Right hindlimb (tissue), 1 donor: ENCODE measurements around the gene STYX.

Experiments
- DNase-seq: peaks from one replicate; pipeline ENCODE4 v3.0.0-alpha.2; 2018

Gene STYX

DNA sequence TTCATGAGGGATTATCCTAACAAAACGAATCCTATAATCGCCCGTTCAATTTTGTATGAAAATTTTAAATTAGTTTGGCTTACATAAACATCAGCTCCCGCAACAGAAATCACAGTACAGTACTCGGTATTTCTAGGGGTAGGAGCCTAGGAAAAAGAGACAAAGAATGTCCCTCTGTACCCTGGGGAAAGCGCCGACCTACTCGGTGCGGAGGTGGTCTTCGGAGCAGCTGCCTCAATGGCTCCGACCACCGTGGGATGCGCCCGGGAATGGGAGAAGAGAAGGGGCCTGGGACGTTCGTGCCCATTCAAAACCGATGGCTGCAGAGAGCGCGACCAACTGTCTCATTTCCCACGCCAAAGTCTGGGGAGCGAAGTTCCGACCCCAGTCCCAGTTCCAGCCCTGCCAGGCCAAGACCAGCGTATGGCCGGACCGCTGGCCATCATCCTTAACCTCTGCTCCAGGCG lies 60.8 kb downstream of the STYX start:
- DNase-seq, result no peak

- peak; percentile 89 for DNase-seq
Observed at GRCh38 chr14:52791223-52792096, 61.5 kb downstream of the STYX start, which contains the start of gene GNPNAT1. Gene GNPNAT1, minus strand, starts transcription at chr14:52791607. Its CDS starts 6,957 bp downstream, at chr14:52784650.

- no peak for DNase-seq
Observed at GRCh38 chr14:52792097-52792415, 62.1 kb downstream of the STYX start.

- no peak for DNase-seq
Observed at GRCh38 chr14:52793061-52793460, 63.1 kb downstream of the STYX start.

GRCh38 chr14:52797653-52798052 lies 67.7 kb downstream of the STYX start:
- DNase-seq, result no peak

DNA sequence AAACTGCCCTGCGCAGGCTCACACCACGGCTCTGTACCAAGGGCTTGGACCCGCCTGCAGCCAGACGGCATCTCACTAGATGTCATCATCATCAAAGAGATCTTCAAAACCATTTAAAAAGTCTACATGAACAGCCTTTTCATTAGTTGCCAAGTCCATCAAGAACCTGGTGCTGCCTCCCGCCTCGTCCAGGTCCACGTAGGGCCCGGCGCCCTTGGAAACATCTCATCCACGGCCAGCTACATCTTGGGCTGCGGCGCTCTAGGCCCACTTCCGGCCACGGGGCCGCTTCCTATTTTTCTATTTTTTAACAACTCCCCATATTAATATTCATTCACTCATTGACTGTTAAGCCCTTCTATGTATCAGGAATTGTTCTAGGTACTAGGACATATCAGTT lies 68.9 kb downstream of the STYX start:
- no peak for DNase-seq

- DNase-seq, result peak; percentile 24
Observed at GRCh38 chr14:52801014-52801712, 71.2 kb downstream of the STYX start.

GRCh38 chr14:52802597-52802996 lies 72.6 kb downstream of the STYX start:
- DNase-seq, result no peak

GRCh38 chr14:52806115-52806514 lies 76.1 kb downstream of the STYX start:
- no peak for DNase-seq

DNA sequence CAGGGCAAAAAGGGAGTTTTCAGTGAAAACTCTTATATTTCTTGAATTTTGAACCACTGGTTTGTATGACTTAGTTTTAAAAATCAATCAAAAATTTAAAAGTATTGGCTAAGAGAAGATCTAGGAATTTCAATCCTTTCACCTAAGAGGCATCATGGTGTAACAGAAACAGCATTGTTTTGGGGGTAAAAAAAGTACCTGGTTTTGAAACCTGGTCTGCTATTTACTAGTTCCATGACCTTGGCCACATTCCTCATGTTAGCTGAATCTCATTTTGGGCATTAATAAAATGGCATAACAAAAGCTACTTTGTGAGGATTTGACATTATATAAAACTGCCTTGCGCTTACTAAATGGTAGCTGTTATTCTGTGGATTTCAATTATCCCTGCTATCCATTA lies 78.1 kb downstream of the STYX start:
- no peak for DNase-seq

DNA sequence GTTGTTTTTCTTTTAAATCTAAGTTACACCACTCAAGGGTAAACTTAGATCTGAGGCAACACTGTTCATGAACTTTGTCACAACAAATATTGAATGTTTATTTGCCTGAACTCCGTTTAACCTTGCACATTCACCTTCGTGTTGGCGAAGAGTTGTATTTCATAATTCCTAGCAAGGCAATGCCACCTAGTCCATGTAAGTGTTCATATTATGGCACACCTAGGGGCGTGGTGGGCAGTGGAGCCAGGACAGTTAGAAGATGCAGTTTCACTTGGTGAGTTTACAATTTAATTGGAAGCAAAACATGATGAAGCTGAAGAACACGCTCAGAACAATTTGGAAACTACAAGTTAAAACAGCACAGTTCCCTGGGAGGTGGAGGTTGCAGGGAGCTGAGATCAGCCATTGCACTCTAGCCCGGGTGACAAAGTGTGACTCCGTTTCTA lies 91.9 kb downstream of the STYX start:
- DNase-seq, result no peak

DNA sequence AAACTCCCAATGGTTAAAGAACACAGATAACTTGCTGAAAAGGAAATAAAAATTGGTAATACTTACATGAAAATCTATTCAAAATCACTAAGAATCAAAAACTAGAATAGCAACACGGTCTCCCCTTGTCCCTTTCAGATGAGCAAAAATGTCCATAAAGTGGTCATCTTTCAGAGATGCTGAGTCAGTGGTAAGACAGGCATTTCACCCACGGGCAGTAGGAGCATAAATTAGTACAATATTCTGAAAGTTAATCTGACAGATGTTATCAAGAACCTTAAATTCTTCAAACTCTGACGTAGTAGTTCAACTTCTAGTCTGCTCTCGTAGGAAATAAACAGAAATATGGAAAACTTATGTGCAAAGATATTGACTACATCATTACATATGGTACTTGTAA lies 94.5 kb downstream of the STYX start:
- no peak for DNase-seq
